ENCODE measurements around the gene VWA8.

Gene VWA8

GRCh38 chr13:41919741-41920487, 41.0 kb downstream of the VWA8 start:
- Histone ChIP-seq H3K79me2 (ENCODE audit: insufficient read depth, low read depth) (peaks cover 46% of the 10 kb centered on the region; the same call in 1 of the 2 replicates), H3K4me3 (IDR thresholded peaks at IDR 0.05; ENCODE audit: insufficient read depth, low read depth, low read length) (no peak overlapping the region), H3K36me3 (ENCODE audit: insufficient read depth) (no peaks in the 10 kb centered on the region), H4K20me1 (ENCODE audit: insufficient read depth) (no peaks in the 10 kb centered on the region), H3K27ac (peak overlapping the region; percentile 7; the same call in 1 of the 2 replicates), H3K9ac (no peak overlapping the region), H2AFZ (ENCODE audit: low read depth) (no peak overlapping the region), H3K4me2 (peak overlapping the region; percentile 17; the same call in 1 of the 2 replicates), H3K27me3 (ENCODE audit: insufficient read depth, low read depth) (no peaks in the 10 kb centered on the region), H3K4me1 (ENCODE audit: low read depth, poor library complexity, severe bottlenecking) (peaks cover 78% of the 10 kb centered on the region)
- TF ChIP-seq CTCF (conservative IDR thresholded peaks at IDR 0.05; ENCODE audit: low read depth, low read length) = no peak

- no peak overlapping the region for H3K9ac ChIP-seq
Measured at GRCh38 chr13:41919031-41919740, 41.7 kb downstream of the VWA8 start.

GRCh38 chr13:41917641-41918040, 43.3 kb downstream of the VWA8 start:
- H3K4me3 ChIP-seq (IDR thresholded peaks at IDR 0.05; ENCODE audit: insufficient read depth, low read depth, low read length) = no peak overlapping the region
- peaks cover 48% of the 10 kb centered on the region; the same call in 1 of the 2 replicates for H3K79me2 ChIP-seq (ENCODE audit: insufficient read depth, low read depth)
- H3K27me3 ChIP-seq (ENCODE audit: insufficient read depth, low read depth) = no peaks in the 10 kb centered on the region
- no peak overlapping the region; the same call in 1 of the 2 replicates for H3K9ac ChIP-seq
- no peaks in the 10 kb centered on the region for H4K20me1 ChIP-seq (ENCODE audit: insufficient read depth)
- no peaks in the 10 kb centered on the region for H3K36me3 ChIP-seq (ENCODE audit: insufficient read depth)
- H2AFZ ChIP-seq (ENCODE audit: low read depth) = no peak overlapping the region
- H3K27ac ChIP-seq = peak overlapping the region; percentile 87; the same call in 1 of the 2 replicates
- no peak for TF ChIP-seq CTCF (conservative IDR thresholded peaks at IDR 0.05; ENCODE audit: low read depth, low read length)
- H3K4me1 ChIP-seq (ENCODE audit: low read depth, poor library complexity, severe bottlenecking) = peaks cover 83% of the 10 kb centered on the region
- H3K4me2 ChIP-seq = peak overlapping the region; percentile 95

More at GRCh38 chr13:41919031-41919740, 41.7 kb downstream of the VWA8 start:
- H3K4me3 ChIP-seq (IDR thresholded peaks at IDR 0.05; ENCODE audit: insufficient read depth, low read depth, low read length) = no peak overlapping the region
- H3K4me2 ChIP-seq = peak overlapping the region; percentile 17; the same call in 1 of the 2 replicates
- H3K27ac ChIP-seq = no peak overlapping the region
- H3K36me3 ChIP-seq (ENCODE audit: insufficient read depth) = no peaks in the 10 kb centered on the region
- H3K79me2 ChIP-seq (ENCODE audit: insufficient read depth, low read depth) = peaks cover 47% of the 10 kb centered on the region; the same call in 1 of the 2 replicates
- peaks cover 78% of the 10 kb centered on the region for H3K4me1 ChIP-seq (ENCODE audit: low read depth, poor library complexity, severe bottlenecking)
- H3K27me3 ChIP-seq (ENCODE audit: insufficient read depth, low read depth) = no peaks in the 10 kb centered on the region
- no peaks in the 10 kb centered on the region for H4K20me1 ChIP-seq (ENCODE audit: insufficient read depth)
- no peak for TF ChIP-seq CTCF (conservative IDR thresholded peaks at IDR 0.05; ENCODE audit: low read depth, low read length)
- no peak overlapping the region for H2AFZ ChIP-seq (ENCODE audit: low read depth)

- Histone ChIP-seq H3K27ac (peak overlapping the region; percentile 87), H3K4me3 (IDR thresholded peaks at IDR 0.05; ENCODE audit: insufficient read depth, low read depth, low read length) (no peak overlapping the region)
Measured at GRCh38 chr13:41916173-41916954, 44.5 kb downstream of the VWA8 start.

More at GRCh38 chr13:41916173-41916954, 44.5 kb downstream of the VWA8 start:
- H4K20me1 ChIP-seq (ENCODE audit: insufficient read depth) = no peaks in the 10 kb centered on the region
- H3K4me1 ChIP-seq (ENCODE audit: low read depth, poor library complexity, severe bottlenecking) = peaks cover 87% of the 10 kb centered on the region
- no peak overlapping the region for H2AFZ ChIP-seq (ENCODE audit: low read depth)
- peak overlapping the region; percentile 48; the same call in 1 of the 2 replicates for H3K9ac ChIP-seq
- peaks cover 44% of the 10 kb centered on the region; the same call in 1 of the 2 replicates for H3K79me2 ChIP-seq (ENCODE audit: insufficient read depth, low read depth)
- H3K4me2 ChIP-seq = peak overlapping the region; percentile 95
- no peaks in the 10 kb centered on the region for H3K27me3 ChIP-seq (ENCODE audit: insufficient read depth, low read depth)
- H3K36me3 ChIP-seq (ENCODE audit: insufficient read depth) = no peaks in the 10 kb centered on the region
- TF ChIP-seq CTCF (conservative IDR thresholded peaks at IDR 0.05; ENCODE audit: low read depth, low read length) = no peak

Data from KMS-11 (cell line).